Psoas muscle (tissue), 8 donors: ENCODE results near the gene GRM7. TPM values are rescaled to one million over a fixed set of nuclear protein-coding genes. Genes with fewer than 3 reads are reported as not detected.

Source experiments
- ATAC-seq, 4 donors: fragments of 200-7000 bp; cut with Tn5 transposase; one replicate each; pipeline ENCODE4 v1.9.1; 2020; ENCODE audit warnings: moderate library complexity in 3 of 4, mild to moderate bottlenecking in 2 of 4
- DNase-seq, 2 donors: peaks; one replicate each; pipeline ENCODE4 v3.0.0-alpha.2; 2020
- H3K27ac ChIP-seq: fragments of 200-600 bp; one replicate; pipeline ENCODE4 v1.8.0; 2022
- H3K27me3 ChIP-seq, 3 donors: fragments of 200-600 bp in 1 of 3; one replicate each; pipeline versions ENCODE4 v1.6.1 to v1.8.0; 2013 to 2022; ENCODE audit warnings: low read length in 2 of 3, mild to moderate bottlenecking in 2 of 3, moderate library complexity in 1 of 3; ENCODE audit not compliant: insufficient read depth in 3 of 3
- H3K36me3 ChIP-seq, 2 donors: fragments of 200-600 bp in 1 of 2; one replicate each; pipeline versions ENCODE4 v1.6.1 to v1.8.0; 2013 to 2022; ENCODE audit warnings: low read depth in 1 of 2, mild to moderate bottlenecking in 1 of 2, moderate library complexity in 1 of 2; ENCODE audit not compliant: insufficient read depth in 1 of 2
- H3K4me1 ChIP-seq: fragments of 200-600 bp; one replicate; pipeline ENCODE4 v1.8.0; 2022
- H3K4me3 ChIP-seq: fragments of 200-600 bp; one replicate; pipeline ENCODE4 v1.8.0; 2022; ENCODE audit warnings: mild to moderate bottlenecking
- H3K9me3 ChIP-seq: fragments of 200-600 bp; one replicate; pipeline ENCODE4 v1.8.0; 2022
- CTCF ChIP-seq: fragments of 200-600 bp; IDR thresholded peaks from one replicate; pipeline ENCODE4 v1.8.0; 2022; ENCODE audit warnings: antibody characterized with exemption
- WGBS, 3 donors: extraction: QIAGEN DNeasy Blood & Tissue Kit; methylation state at CpG; one replicate each; pipeline versions ENCODE4 v1.1.6 to v1.1.7; 2013; 5-methylcytosine and 5-hydroxymethylcytosine counted together
- intact Hi-C, 2 donors: fragments of 100-400 bp; cut with DNase I; formaldehyde crosslinking; loops; one replicate each; pipeline versions ENCODE4 v1.11.0 to v1.14.2; 2022
- polyA plus RNA-seq, 3 donors: library from polyadenylated mRNA; stranded (reverse); fragments of 200-250 nt; gene quantifications; one replicate each; pipeline ENCODE4 v1.2.3, GENCODE V29; 2013
- total RNA-seq, 4 donors: library from RNA; stranded (reverse); fragmentation: NEBNext Ultra II Directional in 2 of 4; extraction: Animal tissue kit (Norgen Biotek cat#: 25700) in 2 of 4; gene quantifications; one replicate each; pipeline versions ENCODE4 v1.2.1 to v1.2.4, GENCODE V29; 2021 to 2023
- donor health status: healthy with polysubstance abuse.
- donor health status: DM: no; HTN: no; CAD: no; lungs with moderate emphysema.
- donor health status: Bipolar disorder and iron deficiency.
- donor health status: healthy.
- donor health status: DM: yes; HTN: yes; CAD: no.
- donor health status: DM: no; HTN: no; CAD: no.
- donor health status: DM: no; HTN: no; CAD: no.
- donor health status: DM: yes; HTN: yes; CAD: no.

GRM7 gene
- total and polyA plus RNA-seq, 7 donors, result 0.01 TPM; not detected in 6

- 27 to 37% (median 34%) methylated on average over 1 of the region's 1 CpG for WGBS, 3 donors
- Histone ChIP-seq H3K9me3 (no peaks in the 10 kb centered on the region), H3K27ac (no peak overlapping the region), H3K4me1 (no peaks in the 10 kb centered on the region), H3K4me3 (no peak overlapping the region), H3K36me3 (no peaks in the 10 kb centered on the region), H3K27me3 (no peaks in the 10 kb centered on the region)
- intact Hi-C loops, result no loop called here
- no peak for ATAC-seq
- no peak for DNase-seq
- TF ChIP-seq CTCF, result no peak
These were observed 928.0 kb downstream of the GRM7 start for GRCh38 chr3:7788881-7789280.

GRCh38 chr3:7789324-7789723, 928.4 kb downstream of the GRM7 start:
- Histone ChIP-seq H3K4me3 (no peak overlapping the region), H3K9me3 (no peaks in the 10 kb centered on the region), H3K4me1 (no peaks in the 10 kb centered on the region), H3K27ac (no peak overlapping the region), H3K27me3 (no peaks in the 10 kb centered on the region), H3K36me3 (no peaks in the 10 kb centered on the region)
- intact Hi-C loops, result no loop called here
- WGBS, 3 donors, result 63 to 70% (median 63%) methylated on average over 7 of the region's 7 CpGs
- no peak for DNase-seq
- no peak for TF ChIP-seq CTCF
- no peak for ATAC-seq

DNA sequence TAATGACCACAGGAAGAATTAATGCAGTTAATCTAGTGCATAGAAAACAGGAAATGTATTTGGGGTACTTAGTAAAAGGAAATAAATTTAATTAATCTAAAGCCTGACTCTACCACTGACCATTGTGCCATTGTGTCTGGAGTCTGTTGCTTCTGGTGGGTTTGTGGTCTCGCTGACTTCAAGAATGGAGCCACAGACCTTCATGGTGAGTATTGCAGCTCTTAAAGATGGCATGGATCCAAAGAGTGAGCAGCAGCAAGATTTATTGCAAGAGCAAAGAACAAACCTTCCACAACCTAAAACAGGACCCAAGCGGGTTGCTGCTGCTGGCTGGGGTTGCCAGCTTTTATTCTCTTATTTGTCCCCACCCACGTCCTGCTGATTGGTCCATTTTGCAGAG, 929.2 kb downstream of the GRM7 start:
- Histone ChIP-seq H3K27me3 (no peaks in the 10 kb centered on the region), H3K4me3 (no peak overlapping the region), H3K27ac (no peak overlapping the region), H3K36me3 (no peaks in the 10 kb centered on the region), H3K4me1 (no peaks in the 10 kb centered on the region), H3K9me3 (no peaks in the 10 kb centered on the region)
- no peak for TF ChIP-seq CTCF
- ATAC-seq, result no peak
- 84 to 88% (median 84%) methylated on average over 3 of the region's 3 CpGs for WGBS, 3 donors
- DNase-seq, result no peak
- intact Hi-C loops, result no loop called here
